PFSK-1 (cell line): ENCODE measurements around the gene CERS4.

Source experiments
- FOXP2 ChIP-seq: optimal IDR thresholded peaks from 2 replicates; pipeline ENCODE3; 2011; ENCODE audit warnings: borderline replicate concordance, control low read depth, inconsistent platforms; ENCODE audit not compliant: insufficient read depth; ENCODE audit errors: extremely low read length, extremely low read depth
- POLR2AphosphoS5 ChIP-seq: IDR thresholded peaks from 2 replicates; pipeline ENCODE4 v1.6.1; 2012; ENCODE audit warnings: low read depth, mild to moderate bottlenecking, control low read depth, low read length, moderate library complexity
- SIN3A ChIP-seq: IDR thresholded peaks from 2 replicates; pipeline ENCODE4 v1.6.1; 2012; ENCODE audit warnings: mild to moderate bottlenecking, low read length, moderate library complexity, borderline replicate concordance; ENCODE audit not compliant: insufficient read depth
- TAF1 ChIP-seq: IDR thresholded peaks from 2 replicates; pipeline ENCODE4 v1.6.1; 2012; ENCODE audit warnings: low read length, control low read depth, borderline replicate concordance; ENCODE audit not compliant: insufficient read depth
- TF ChIP-seq, protein P1 (sequence below), 2 experiments: IDR thresholded peaks; 2 replicates each; pipeline versions ENCODE4 v1.6.1 to v1.8.0; 2011 to 2012; ENCODE audit warnings: low read depth in 2 of 2, low read length in 2 of 2, control low read depth in 1 of 2, inconsistent platforms in 1 of 2, mild to moderate bottlenecking in 1 of 2, moderate library complexity in 1 of 2; ENCODE audit not compliant: insufficient read depth in 1 of 2

DNA sequence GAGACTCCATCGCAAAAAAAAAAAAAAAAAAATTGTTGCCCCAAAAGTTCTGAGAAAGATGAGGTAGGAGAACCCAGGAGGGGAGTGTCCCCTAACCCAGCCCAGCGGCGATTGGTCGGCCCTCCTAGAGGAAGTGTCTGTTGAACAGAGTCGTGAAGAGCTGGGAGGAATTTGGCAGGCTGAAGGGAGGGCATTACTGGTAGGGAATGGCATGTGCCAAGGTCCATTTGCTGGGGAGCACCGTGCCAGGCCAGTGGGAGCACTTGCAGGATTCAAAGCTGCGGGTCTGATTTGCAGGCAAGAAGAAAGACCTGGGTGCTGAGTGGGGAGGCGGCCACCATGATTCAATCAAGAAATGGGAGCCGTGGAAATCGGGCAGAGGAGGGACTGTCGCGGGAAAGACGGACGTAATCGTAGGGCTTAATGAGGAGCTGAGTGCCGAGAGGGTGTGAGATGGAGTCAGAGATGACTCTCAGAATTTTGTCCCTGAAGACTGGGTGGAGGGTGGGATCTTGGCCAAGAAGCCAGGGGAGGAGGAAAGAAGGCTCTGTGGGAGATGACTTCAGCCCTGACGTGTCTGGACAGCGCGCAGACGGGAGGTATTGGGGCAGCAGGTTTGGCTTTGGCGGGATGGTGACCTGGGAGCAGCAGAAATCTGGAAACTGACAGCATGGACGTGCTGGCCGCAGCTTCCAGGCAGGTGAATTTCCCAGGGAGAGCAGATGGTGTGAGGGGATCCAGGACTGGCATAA, 15.4 kb downstream of the CERS4 start:
- TF ChIP-seq POLR2AphosphoS5 (no peak), TAF1 (no peak), FOXP2 (no peak), SIN3A (no peak)
- TF ChIP-seq, protein P1, sequence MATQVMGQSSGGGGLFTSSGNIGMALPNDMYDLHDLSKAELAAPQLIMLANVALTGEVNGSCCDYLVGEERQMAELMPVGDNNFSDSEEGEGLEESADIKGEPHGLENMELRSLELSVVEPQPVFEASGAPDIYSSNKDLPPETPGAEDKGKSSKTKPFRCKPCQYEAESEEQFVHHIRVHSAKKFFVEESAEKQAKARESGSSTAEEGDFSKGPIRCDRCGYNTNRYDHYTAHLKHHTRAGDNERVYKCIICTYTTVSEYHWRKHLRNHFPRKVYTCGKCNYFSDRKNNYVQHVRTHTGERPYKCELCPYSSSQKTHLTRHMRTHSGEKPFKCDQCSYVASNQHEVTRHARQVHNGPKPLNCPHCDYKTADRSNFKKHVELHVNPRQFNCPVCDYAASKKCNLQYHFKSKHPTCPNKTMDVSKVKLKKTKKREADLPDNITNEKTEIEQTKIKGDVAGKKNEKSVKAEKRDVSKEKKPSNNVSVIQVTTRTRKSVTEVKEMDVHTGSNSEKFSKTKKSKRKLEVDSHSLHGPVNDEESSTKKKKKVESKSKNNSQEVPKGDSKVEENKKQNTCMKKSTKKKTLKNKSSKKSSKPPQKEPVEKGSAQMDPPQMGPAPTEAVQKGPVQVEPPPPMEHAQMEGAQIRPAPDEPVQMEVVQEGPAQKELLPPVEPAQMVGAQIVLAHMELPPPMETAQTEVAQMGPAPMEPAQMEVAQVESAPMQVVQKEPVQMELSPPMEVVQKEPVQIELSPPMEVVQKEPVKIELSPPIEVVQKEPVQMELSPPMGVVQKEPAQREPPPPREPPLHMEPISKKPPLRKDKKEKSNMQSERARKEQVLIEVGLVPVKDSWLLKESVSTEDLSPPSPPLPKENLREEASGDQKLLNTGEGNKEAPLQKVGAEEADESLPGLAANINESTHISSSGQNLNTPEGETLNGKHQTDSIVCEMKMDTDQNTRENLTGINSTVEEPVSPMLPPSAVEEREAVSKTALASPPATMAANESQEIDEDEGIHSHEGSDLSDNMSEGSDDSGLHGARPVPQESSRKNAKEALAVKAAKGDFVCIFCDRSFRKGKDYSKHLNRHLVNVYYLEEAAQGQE (IDR thresholded peaks at IDR 0.05; ENCODE audit: insufficient read depth in 1 of 2, low read depth in 2 of 2, low read length in 2 of 2) = no peak
